TTC549 (cell line): Measurements from ENCODE around the gene MYH16.
"Not testable (repeated sequence)": the region's sequence is repeated elsewhere in the genome, so short reads cannot be mapped to it uniquely, and the experiment has no call there.

Source experiments
- FAIRE-seq: peaks from 2 replicates; lab custom pipeline; 2012; peaks lifted over from hg19 to GRCh38; lab: Jason Lieb, UNC

MYH16 gene

GRCh38 chr7:99305473-99306260, 33.0 kb downstream of the MYH16 start:
- no peak for FAIRE-seq

- no peak for FAIRE-seq
These were observed 35.9 kb downstream of the MYH16 start for GRCh38 chr7:99308461-99309074.

GRCh38 chr7:99309111-99309510, 36.5 kb downstream of the MYH16 start:
- no peak for FAIRE-seq

GRCh38 chr7:99310004-99310403, 37.4 kb downstream of the MYH16 start:
- no peak for FAIRE-seq

GRCh38 chr7:99311702-99312101, 39.1 kb downstream of the MYH16 start:
- no peak for FAIRE-seq

- FAIRE-seq = no peak
These were observed 39.9 kb downstream of the MYH16 start for GRCh38 chr7:99312316-99313203.

GRCh38 chr7:99313204-99313573, 40.5 kb downstream of the MYH16 start:
- no peak for FAIRE-seq

GRCh38 chr7:99314504-99314903, 41.9 kb downstream of the MYH16 start:
- no peak for FAIRE-seq

- no peak for FAIRE-seq
These were observed 47.7 kb downstream of the MYH16 start for GRCh38 chr7:99320371-99320770.

GRCh38 chr7:99322659-99323058, 50.0 kb downstream of the MYH16 start:
- FAIRE-seq = not testable (repeated sequence)

GRCh38 chr7:99324559-99324958, 51.9 kb downstream of the MYH16 start:
- no peak for FAIRE-seq

GRCh38 chr7:99325001-99325493, 52.4 kb downstream of the MYH16 start:
- no peak for FAIRE-seq

GRCh38 chr7:99325592-99326407, 53.2 kb downstream of the MYH16 start, which contains the start of gene ARPC1A:
Gene ARPC1A, plus strand, starts transcription at chr7:99325898. Its CDS starts 7,456 bp downstream, at chr7:99333354.
- FAIRE-seq = no peak

- no peak for FAIRE-seq
These were observed 53.8 kb downstream of the MYH16 start for GRCh38 chr7:99326408-99326782.

GRCh38 chr7:99330314-99330961, 57.8 kb downstream of the MYH16 start:
- FAIRE-seq = not testable (repeated sequence)

GRCh38 chr7:99331002-99331401, 58.4 kb downstream of the MYH16 start:
- FAIRE-seq = no peak

- FAIRE-seq = no peak
These were observed 67.0 kb downstream of the MYH16 start for GRCh38 chr7:99339595-99339994.

GRCh38 chr7:99340659-99341058, 68.0 kb downstream of the MYH16 start:
- no peak for FAIRE-seq

- FAIRE-seq = no peak
These were observed 71.5 kb downstream of the MYH16 start for GRCh38 chr7:99344061-99344647.

GRCh38 chr7:99350641-99351040, 78.0 kb downstream of the MYH16 start:
- not testable (repeated sequence) for FAIRE-seq

- no peak for FAIRE-seq
These were observed 79.6 kb downstream of the MYH16 start for GRCh38 chr7:99352247-99352646.
